ENCODE data around the gene EGF. TPM values are rescaled to one million over a fixed set of nuclear protein-coding genes. Genes with fewer than 3 reads are reported as not detected.

The EGF gene
- total and polyA plus RNA-seq, 5 donors = 5.3 to 17.8 (median 11.9) TPM

DNA sequence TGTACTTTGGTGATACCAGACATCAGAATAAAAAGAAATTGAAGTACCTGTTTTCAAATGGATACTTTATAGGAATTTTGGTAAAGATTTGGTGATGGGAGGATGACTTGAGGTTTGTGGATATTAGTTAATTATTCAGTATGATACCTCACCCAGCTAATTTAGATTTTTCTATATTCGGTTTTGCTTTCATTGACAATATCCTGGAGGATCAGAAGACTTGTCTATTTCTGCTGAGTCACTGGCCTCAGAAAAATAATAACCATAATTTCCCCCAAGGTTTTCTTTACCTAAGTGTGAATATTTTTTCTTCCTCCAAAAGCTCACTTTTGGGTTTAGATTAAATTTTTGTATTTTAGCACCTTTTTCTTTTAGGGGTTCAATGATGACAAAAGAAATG lies 100.2 kb downstream of the EGF start:
- Histone ChIP-seq H3K9me3 (ENCODE audit: control insufficient read depth, low read length) (no peaks in the 10 kb centered on the region), H3K27me3 (ENCODE audit: control insufficient read depth, insufficient read depth) (no peaks in the 10 kb centered on the region), H3K4me1 (ENCODE audit: control insufficient read depth, insufficient read depth, low read length) (no peaks in the 10 kb centered on the region), H3K27ac (ENCODE audit: low read length) (no peak overlapping the region), H3K4me3 (ENCODE audit: low read length) (no peak overlapping the region)
- ATAC-seq (no peak), DNase-seq (no peak)
- intact Hi-C loops (cut with DNase I) = no loop called here
- WGBS = 83% methylated on average over 1 of the region's 1 CpG

DNA sequence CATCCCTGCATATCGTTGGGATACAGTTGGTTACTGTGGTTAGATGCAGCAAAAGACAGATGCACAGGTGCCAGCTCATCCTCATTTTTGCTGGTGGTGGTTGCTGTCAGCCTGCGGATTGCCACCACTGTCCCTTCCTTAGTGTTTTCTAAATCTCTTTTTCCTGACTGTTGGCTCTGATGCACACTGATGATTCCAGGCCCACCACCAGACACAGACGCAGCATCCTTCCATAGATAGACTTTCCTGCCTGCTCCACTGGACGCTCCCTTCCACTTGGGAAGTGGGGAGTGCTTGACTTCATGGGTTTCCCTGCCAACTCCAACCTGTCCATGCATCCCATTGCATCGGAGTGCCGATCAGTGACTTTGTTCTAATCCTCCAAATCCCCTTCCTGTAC lies 101.5 kb downstream of the EGF start:
- Histone ChIP-seq H3K9me3 (ENCODE audit: control insufficient read depth, low read length) (no peaks in the 10 kb centered on the region), H3K27me3 (ENCODE audit: control insufficient read depth, insufficient read depth) (no peaks in the 10 kb centered on the region), H3K4me1 (ENCODE audit: control insufficient read depth, insufficient read depth, low read length) (no peaks in the 10 kb centered on the region), H3K27ac (ENCODE audit: low read length) (no peak overlapping the region), H3K4me3 (ENCODE audit: low read length) (no peak overlapping the region)
- no peak for DNase-seq
- ATAC-seq = no peak
- 92% methylated on average over 6 of the region's 6 CpGs for whole genome bisulfite sequencing
- intact Hi-C loops (cut with DNase I) = no loop called here

GRCh38 chr4:110019153-110019552 lies 106.5 kb downstream of the EGF start:
- 84% methylated on average over 3 of the region's 3 CpGs for WGBS
- Histone ChIP-seq H3K27ac (ENCODE audit: low read length) (no peak overlapping the region), H3K9me3 (ENCODE audit: control insufficient read depth, low read length) (no peaks in the 10 kb centered on the region), H3K27me3 (ENCODE audit: control insufficient read depth, insufficient read depth) (no peaks in the 10 kb centered on the region), H3K4me1 (ENCODE audit: control insufficient read depth, insufficient read depth, low read length) (no peaks in the 10 kb centered on the region), H3K4me3 (ENCODE audit: low read length) (no peak overlapping the region)
- no peak for DNase-seq
- intact Hi-C loops (cut with DNase I) = no loop called here
- no peak for ATAC-seq

GRCh38 chr4:110020139-110020538 lies 107.5 kb downstream of the EGF start:
- Histone ChIP-seq H3K4me3 (ENCODE audit: low read length) (no peak overlapping the region), H3K27ac (ENCODE audit: low read length) (no peak overlapping the region), H3K4me1 (ENCODE audit: control insufficient read depth, insufficient read depth, low read length) (no peaks in the 10 kb centered on the region), H3K27me3 (ENCODE audit: control insufficient read depth, insufficient read depth) (no peaks in the 10 kb centered on the region), H3K9me3 (ENCODE audit: control insufficient read depth, low read length) (no peaks in the 10 kb centered on the region)
- DNase-seq (no peak), ATAC-seq (no peak)
- WGBS = 38% methylated on average over 5 of the region's 5 CpGs
- intact Hi-C loops (cut with DNase I) = no loop called here

DNA sequence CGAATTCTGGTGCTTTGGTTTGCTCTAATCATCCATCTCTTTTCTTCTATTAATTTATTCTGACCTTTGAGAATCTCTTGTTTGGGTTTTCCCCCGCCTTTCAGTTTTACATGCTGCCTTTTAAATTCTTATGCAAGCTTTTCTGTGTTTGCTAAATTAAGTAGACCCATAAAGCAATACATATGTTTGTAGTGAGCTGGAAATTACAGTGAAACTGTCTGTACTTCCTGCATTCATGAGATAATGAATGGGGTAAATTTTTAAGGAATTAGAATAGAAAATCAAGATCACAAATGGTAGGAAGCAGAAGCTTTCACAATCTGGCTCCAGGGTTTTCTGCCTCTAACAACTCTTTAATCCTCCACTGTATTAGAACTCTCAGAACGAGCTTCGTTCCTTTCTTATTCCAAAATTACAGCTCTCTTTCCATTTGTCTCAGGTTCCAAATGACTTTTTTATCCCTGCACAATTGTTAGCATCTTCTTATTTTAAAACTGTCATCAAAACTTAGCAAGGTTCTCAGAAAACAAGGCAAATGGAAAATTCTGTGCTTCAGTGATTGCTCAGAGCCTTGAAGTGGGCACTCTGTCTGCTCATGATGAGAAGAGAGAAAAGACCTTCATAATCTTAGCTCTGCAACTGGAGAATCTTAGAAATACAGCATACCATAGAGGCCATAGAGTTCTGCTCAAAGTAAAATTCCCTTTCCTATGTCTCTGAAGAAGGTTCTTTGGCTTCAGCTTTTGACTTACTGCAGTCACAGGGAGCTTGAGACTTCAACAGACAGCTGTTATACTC lies 108.2 kb downstream of the EGF start:
- DNase-seq = no peak
- WGBS = 68% methylated on average over 4 of the region's 4 CpGs
- intact Hi-C loops (cut with DNase I) = no loop called here
- Histone ChIP-seq H3K27ac (ENCODE audit: low read length) (no peak overlapping the region), H3K9me3 (ENCODE audit: control insufficient read depth, low read length) (no peaks in the 10 kb centered on the region), H3K27me3 (ENCODE audit: control insufficient read depth, insufficient read depth) (no peaks in the 10 kb centered on the region), H3K4me3 (ENCODE audit: low read length) (no peak overlapping the region), H3K4me1 (ENCODE audit: control insufficient read depth, insufficient read depth, low read length) (no peaks in the 10 kb centered on the region)
- ATAC-seq = no peak

GRCh38 chr4:110022457-110022856 lies 109.8 kb downstream of the EGF start:
- H3K9me3 ChIP-seq (ENCODE audit: control insufficient read depth, low read length) = no peaks in the 10 kb centered on the region
- no peaks in the 10 kb centered on the region for H3K4me1 ChIP-seq (ENCODE audit: control insufficient read depth, insufficient read depth, low read length)
- ATAC-seq (no peak), DNase-seq (no peak)
- intact Hi-C loops (cut with DNase I) = no loop called here
- no peak overlapping the region for H3K4me3 ChIP-seq (ENCODE audit: low read length)
- no peak overlapping the region for H3K27ac ChIP-seq (ENCODE audit: low read length)
- H3K27me3 ChIP-seq (ENCODE audit: control insufficient read depth, insufficient read depth) = no peaks in the 10 kb centered on the region
- 92% methylated on average over 4 of the region's 4 CpGs for WGBS

DNA sequence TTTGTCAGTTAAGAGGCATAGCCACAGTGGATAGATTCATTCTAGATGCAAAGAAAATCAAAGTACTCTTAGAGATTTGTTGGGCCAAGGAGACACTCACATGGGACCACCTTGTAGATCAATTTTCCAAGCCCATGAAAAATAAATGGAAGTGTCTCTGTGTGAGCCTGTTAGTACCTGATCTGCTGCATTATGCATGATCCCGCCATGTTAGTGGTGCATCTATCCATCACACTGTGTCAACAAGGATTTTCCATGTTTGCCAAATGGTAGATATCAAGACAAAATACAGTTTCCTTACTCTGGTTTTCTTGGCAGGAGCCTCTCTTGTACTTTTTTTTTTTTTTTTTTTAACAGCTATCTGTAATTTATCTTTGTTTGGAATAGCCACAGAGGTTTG lies 112.4 kb downstream of the EGF start:
- no peaks in the 10 kb centered on the region for H3K27me3 ChIP-seq (ENCODE audit: control insufficient read depth, insufficient read depth)
- DNase-seq (no peak), ATAC-seq (no peak)
- no peaks in the 10 kb centered on the region for H3K4me1 ChIP-seq (ENCODE audit: control insufficient read depth, insufficient read depth, low read length)
- intact Hi-C loops (cut with DNase I) = no loop called here
- H3K4me3 ChIP-seq (ENCODE audit: low read length) = no peak overlapping the region
- H3K27ac ChIP-seq (ENCODE audit: low read length) = no peak overlapping the region
- WGBS = 82% methylated on average over 1 of the region's 1 CpG
- H3K9me3 ChIP-seq (ENCODE audit: control insufficient read depth, low read length) = no peaks in the 10 kb centered on the region

GRCh38 chr4:110025718-110026117 lies 113.0 kb downstream of the EGF start:
- no peaks in the 10 kb centered on the region for H3K9me3 ChIP-seq (ENCODE audit: control insufficient read depth, low read length)
- H3K27me3 ChIP-seq (ENCODE audit: control insufficient read depth, insufficient read depth) = no peaks in the 10 kb centered on the region
- H3K4me1 ChIP-seq (ENCODE audit: control insufficient read depth, insufficient read depth, low read length) = no peaks in the 10 kb centered on the region
- intact Hi-C loops (cut with DNase I) = no loop called here
- DNase-seq (no peak), ATAC-seq (no peak)
- 73% methylated on average over 3 of the region's 3 CpGs for WGBS
- H3K4me3 ChIP-seq (ENCODE audit: low read length) = no peak overlapping the region
- H3K27ac ChIP-seq (ENCODE audit: low read length) = no peak overlapping the region

DNA sequence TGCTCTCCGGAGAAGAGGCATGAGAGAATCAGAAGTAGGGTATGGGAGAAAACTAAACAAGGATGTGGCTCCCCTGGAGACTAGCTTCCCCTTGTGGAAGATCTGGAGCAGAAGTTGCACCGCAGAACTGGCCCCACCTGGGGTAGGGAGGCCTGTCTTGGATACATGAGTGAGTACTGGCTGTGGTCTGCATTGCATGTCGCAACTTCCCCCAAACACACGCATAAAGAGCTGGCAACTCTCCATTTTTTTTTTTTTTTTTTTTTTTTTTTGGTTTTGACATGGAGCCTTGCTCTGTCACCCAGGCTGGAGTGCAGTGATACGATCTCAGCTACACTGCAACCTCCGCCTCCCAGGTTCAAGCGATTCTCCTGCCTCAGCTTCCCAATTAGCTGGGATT lies 119.9 kb downstream of the EGF start:
- H3K4me3 ChIP-seq (ENCODE audit: low read length) = no peak overlapping the region
- no peaks in the 10 kb centered on the region for H3K27me3 ChIP-seq (ENCODE audit: control insufficient read depth, insufficient read depth)
- ATAC-seq (peak; percentile 40 to 48), DNase-seq (peak in 2 of 3 donors; percentile 19 to 47)
- 80% methylated on average over 7 of the region's 7 CpGs for WGBS
- H3K4me1 ChIP-seq (ENCODE audit: control insufficient read depth, insufficient read depth, low read length) = no peaks in the 10 kb centered on the region
- intact Hi-C loops (cut with DNase I) = no loop called here
- no peaks in the 10 kb centered on the region for H3K9me3 ChIP-seq (ENCODE audit: control insufficient read depth, low read length)
- no peak overlapping the region for H3K27ac ChIP-seq (ENCODE audit: low read length)

GRCh38 chr4:110033355-110034025 lies 120.8 kb downstream of the EGF start:
- intact Hi-C loops (cut with DNase I) = no loop called here
- H3K4me3 ChIP-seq (ENCODE audit: low read length) = no peak overlapping the region
- no peak for DNase-seq
- no peaks in the 10 kb centered on the region for H3K4me1 ChIP-seq (ENCODE audit: control insufficient read depth, insufficient read depth, low read length)
- 79% methylated on average over 8 of the region's 8 CpGs for WGBS
- no peak overlapping the region for H3K27ac ChIP-seq (ENCODE audit: low read length)
- H3K9me3 ChIP-seq (ENCODE audit: control insufficient read depth, low read length) = no peaks in the 10 kb centered on the region
- no peak for ATAC-seq
- H3K27me3 ChIP-seq (ENCODE audit: control insufficient read depth, insufficient read depth) = no peaks in the 10 kb centered on the region

DNA sequence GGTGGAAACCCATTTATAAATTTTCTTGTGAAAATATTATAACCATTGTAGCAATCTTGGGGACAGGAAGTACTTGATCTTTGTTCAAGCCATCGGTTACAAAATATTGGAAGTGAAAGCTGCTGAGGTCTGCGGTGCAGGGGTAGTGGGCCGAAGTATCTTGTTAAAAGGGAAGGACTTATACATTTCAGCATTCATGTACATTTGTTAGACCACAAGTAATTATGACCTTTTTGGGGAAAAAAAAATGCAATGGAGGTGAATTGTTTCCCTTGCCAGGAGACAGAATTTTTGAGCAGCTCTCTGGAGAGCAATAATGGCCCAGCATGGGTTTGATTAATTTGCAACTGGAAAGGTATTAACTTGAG lies 121.3 kb downstream of the EGF start:
- Histone ChIP-seq H3K9me3 (ENCODE audit: control insufficient read depth, low read length) (no peaks in the 10 kb centered on the region), H3K27me3 (ENCODE audit: control insufficient read depth, insufficient read depth) (no peaks in the 10 kb centered on the region), H3K27ac (ENCODE audit: low read length) (no peak overlapping the region), H3K4me1 (ENCODE audit: control insufficient read depth, insufficient read depth, low read length) (no peaks in the 10 kb centered on the region), H3K4me3 (ENCODE audit: low read length) (no peak overlapping the region)
- intact Hi-C loops (cut with DNase I) = no loop called here
- peak in 1 of 3 donors; percentile 42 for DNase-seq
- ATAC-seq = peak in 1 of 2 donors; percentile 66
- 79% methylated on average over 3 of the region's 3 CpGs for WGBS

Measured in right cardiac atrium (tissue), 5 donors.